Stimulated activated naive CD8-positive, alpha-beta T cell treated with anti-CD3 and anti-CD28 coated beads, Interleukin-15, amount 100 ng/mL, for 72 hours (primary cell): Measurements from ENCODE around the gene FRMD8.
A peak's percentile ranks its signal among the peaks of the same experiment; 100 is the strongest.

Source experiments
- ATAC-seq: fragments of 150-1000 bp; cut with Tn5 transposase; 2 replicates; pipeline ENCODE4 v1.10.0; 2021; ENCODE audit warnings: mild to moderate bottlenecking, moderate library complexity
- DNase-seq, 2 donors: peaks; one replicate each; pipeline ENCODE4 v3.0.0; 2021 to 2022
- H3K27ac Mint-ChIP-seq, 2 donors: one replicate each; pipeline ENCODE4 v1.8.0; 2022; ENCODE audit warnings: mild to moderate bottlenecking in 2 of 2, mixed read lengths in 2 of 2, moderate library complexity in 2 of 2
- H3K27me3 Mint-ChIP-seq: one replicate; pipeline ENCODE4 v1.8.0; 2022; ENCODE audit warnings: mixed read lengths
- H3K4me1 Mint-ChIP-seq: one replicate; pipeline ENCODE4 v1.8.0; 2022; ENCODE audit warnings: mild to moderate bottlenecking, mixed read lengths
- H3K4me3 Mint-ChIP-seq, 2 donors: one replicate each; pipeline ENCODE4 v1.8.0; 2022; ENCODE audit warnings: mild to moderate bottlenecking in 2 of 2, mixed read lengths in 2 of 2, moderate library complexity in 1 of 2
- H3K9me3 Mint-ChIP-seq, 2 donors: one replicate each; pipeline ENCODE4 v1.8.0; 2022; ENCODE audit warnings: mixed read lengths in 2 of 2

The FRMD8 gene

GRCh38 chr11:65396769-65397745, 10.6 kb downstream of the FRMD8 start:
- peaks cover 31% of the 10 kb centered on the region for H3K4me1 Mint-ChIP-seq
- H3K27ac Mint-ChIP-seq = peak overlapping the region; percentile 54 to 81

GRCh38 chr11:65398362-65398910, 12.0 kb downstream of the FRMD8 start:
- H3K27me3 Mint-ChIP-seq = no peaks in the 10 kb centered on the region
- no peak for ATAC-seq
- no peaks in the 10 kb centered on the region for H3K9me3 Mint-ChIP-seq
- H3K4me3 Mint-ChIP-seq = no peak overlapping the region
- DNase-seq = no peak
- peak overlapping the region; percentile 25 to 78 for H3K27ac Mint-ChIP-seq
- peaks cover 26% of the 10 kb centered on the region for H3K4me1 Mint-ChIP-seq

More at GRCh38 chr11:65396769-65397745, 10.6 kb downstream of the FRMD8 start:
- no peaks in the 10 kb centered on the region for H3K9me3 Mint-ChIP-seq
- H3K4me3 Mint-ChIP-seq = no peak overlapping the region
- DNase-seq (no peak), ATAC-seq (no peak)
- no peaks in the 10 kb centered on the region for H3K27me3 Mint-ChIP-seq

DNA sequence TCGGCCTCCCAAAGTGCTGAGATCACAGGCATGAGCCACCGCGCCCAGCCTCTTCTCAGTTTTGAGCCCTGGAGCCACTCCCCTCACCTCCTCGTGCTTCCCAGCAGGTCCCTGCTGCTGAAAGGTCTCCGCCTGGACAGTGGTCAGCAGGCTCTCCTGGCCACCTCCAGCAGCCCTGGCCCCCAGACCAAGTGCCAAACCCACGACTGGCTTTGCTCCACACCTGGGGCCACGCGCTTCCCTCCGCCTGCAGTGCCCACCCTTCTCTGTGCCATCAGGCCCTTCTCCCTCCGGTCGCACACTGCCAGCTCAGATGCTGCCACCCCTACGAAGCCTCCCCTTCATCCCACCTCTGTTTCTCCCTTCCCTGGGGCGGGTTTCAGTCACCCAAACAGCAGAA, 12.8 kb downstream of the FRMD8 start:
- Mint-ChIP-seq H3K27ac (no peak overlapping the region), H3K9me3 (no peaks in the 10 kb centered on the region), H3K4me1 (peaks cover 26% of the 10 kb centered on the region), H3K27me3 (no peaks in the 10 kb centered on the region), H3K4me3 (no peak overlapping the region)
- DNase-seq = no peak
- no peak for ATAC-seq

DNA sequence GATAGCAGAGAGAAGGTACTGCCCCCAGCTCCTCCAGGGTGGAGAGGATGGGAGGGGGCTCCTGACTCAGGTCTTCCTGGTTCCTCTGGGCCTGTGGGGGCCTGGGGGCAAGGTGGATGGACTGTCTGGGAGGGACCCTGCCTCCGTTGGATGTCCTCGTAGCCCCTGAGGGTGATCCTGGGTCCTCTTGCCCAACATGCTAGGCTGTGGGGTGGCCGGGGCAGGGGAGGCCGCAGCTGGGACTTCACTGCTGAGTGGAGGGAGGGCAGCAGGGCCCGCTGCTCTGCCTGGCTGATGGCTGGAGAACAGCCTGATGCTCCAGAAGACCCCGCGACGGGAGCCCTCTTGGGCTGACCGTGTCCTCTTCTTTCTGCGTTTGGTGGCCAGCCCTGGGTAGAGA, 13.4 kb downstream of the FRMD8 start:
- Mint-ChIP-seq H3K4me1 (peaks cover 26% of the 10 kb centered on the region), H3K27ac (no peak overlapping the region), H3K27me3 (no peaks in the 10 kb centered on the region), H3K4me3 (no peak overlapping the region), H3K9me3 (no peaks in the 10 kb centered on the region)
- DNase-seq (no peak), ATAC-seq (no peak)

- no peak for DNase-seq
- Mint-ChIP-seq H3K4me3 (no peak overlapping the region), H3K4me1 (peaks cover 26% of the 10 kb centered on the region), H3K27me3 (no peaks in the 10 kb centered on the region), H3K9me3 (no peaks in the 10 kb centered on the region), H3K27ac (peak overlapping the region in 1 of 2 donors; percentile 44)
- ATAC-seq = no peak
Observed at GRCh38 chr11:65400307-65401072, 14.1 kb downstream of the FRMD8 start.

DNA sequence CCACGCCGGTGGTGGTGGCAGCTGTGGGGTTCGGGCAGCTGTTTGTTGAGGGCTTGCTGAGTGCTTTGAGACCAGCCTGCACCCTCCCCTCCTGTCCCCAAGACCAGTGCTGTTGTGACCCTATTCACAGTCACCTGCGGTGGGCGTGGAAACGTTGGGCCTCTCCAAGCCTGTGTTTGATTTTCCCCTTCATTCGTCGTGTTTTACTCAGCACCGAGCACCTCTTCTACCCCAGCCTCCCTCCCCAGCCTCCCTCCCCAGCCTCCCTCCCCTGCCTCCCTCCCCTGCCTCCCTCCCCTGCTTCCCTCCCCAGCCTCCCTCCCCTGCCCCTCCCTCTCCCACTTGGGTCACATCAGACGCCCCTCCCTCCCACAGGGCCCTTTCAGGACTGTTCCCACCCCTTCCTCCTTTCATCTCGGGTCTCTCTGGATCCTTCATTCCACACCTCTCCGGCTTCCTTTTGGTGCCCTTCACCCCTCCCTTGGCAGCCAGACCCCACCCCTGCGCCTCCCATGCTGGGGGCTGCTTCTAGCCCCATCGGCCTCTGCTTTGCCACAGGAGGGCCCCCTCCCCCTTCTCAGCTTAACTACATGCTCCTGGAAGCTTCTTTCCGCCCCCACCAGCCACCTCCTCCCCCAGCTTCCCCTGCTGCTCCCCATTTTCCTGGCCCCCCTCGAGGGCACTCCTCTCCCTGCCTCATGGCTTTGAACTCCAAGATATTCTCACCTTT, 14.8 kb downstream of the FRMD8 start:
- ATAC-seq (no peak), DNase-seq (no peak)
- peaks cover 21% of the 10 kb centered on the region for H3K4me1 Mint-ChIP-seq
- H3K27me3 Mint-ChIP-seq = no peaks in the 10 kb centered on the region
- no peaks in the 10 kb centered on the region for H3K9me3 Mint-ChIP-seq
- no peak overlapping the region for H3K27ac Mint-ChIP-seq
- no peak overlapping the region for H3K4me3 Mint-ChIP-seq

DNA sequence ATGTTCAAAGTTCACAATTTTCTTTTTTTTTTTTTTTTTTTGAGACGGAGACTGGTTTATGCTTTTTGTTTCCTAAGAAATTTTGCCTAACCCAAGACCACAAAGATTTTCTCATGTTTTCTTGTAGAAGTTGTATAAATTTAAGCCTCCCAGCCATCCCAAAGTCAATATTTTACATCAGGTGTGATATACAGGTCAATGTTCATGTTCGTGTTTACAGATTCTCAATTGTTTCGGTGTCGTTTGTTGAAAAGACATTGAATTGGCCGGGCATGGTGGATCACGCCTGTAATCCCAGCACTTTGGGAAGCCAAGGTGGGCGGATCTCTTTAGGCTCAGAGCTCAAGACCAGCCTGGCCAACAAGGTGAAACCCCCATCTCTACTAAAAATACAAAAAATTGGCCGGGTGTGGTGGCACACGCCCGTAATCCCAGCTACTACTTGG, 15.4 kb downstream of the FRMD8 start:
- Mint-ChIP-seq H3K4me1 (peaks cover 21% of the 10 kb centered on the region), H3K27ac (no peak overlapping the region), H3K27me3 (no peaks in the 10 kb centered on the region), H3K9me3 (no peaks in the 10 kb centered on the region), H3K4me3 (no peak overlapping the region)
- ATAC-seq (no peak), DNase-seq (no peak)

DNA sequence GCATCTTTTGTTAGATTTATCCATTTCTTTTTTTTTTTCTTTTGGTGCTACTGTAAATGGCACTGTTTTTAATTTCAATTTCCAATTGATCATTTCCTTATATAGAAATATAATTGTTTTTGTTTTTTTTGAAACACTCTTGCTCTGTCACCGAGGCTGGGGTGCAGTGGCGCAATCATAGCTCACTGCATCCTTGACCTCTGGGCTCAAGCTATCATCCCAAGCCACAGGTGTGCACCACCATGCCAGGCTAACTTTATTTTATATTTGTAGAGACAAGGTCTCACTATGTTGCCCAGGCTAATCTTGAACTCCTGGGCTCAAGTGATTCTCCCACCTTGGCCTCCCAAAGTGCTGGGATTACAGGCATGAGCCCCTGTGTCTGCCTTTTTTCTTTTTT, 16.4 kb downstream of the FRMD8 start:
- DNase-seq (no peak), ATAC-seq (no peak)
- no peak overlapping the region for H3K4me3 Mint-ChIP-seq
- no peaks in the 10 kb centered on the region for H3K9me3 Mint-ChIP-seq
- peaks cover 21% of the 10 kb centered on the region for H3K4me1 Mint-ChIP-seq
- no peak overlapping the region for H3K27ac Mint-ChIP-seq
- no peaks in the 10 kb centered on the region for H3K27me3 Mint-ChIP-seq

DNA sequence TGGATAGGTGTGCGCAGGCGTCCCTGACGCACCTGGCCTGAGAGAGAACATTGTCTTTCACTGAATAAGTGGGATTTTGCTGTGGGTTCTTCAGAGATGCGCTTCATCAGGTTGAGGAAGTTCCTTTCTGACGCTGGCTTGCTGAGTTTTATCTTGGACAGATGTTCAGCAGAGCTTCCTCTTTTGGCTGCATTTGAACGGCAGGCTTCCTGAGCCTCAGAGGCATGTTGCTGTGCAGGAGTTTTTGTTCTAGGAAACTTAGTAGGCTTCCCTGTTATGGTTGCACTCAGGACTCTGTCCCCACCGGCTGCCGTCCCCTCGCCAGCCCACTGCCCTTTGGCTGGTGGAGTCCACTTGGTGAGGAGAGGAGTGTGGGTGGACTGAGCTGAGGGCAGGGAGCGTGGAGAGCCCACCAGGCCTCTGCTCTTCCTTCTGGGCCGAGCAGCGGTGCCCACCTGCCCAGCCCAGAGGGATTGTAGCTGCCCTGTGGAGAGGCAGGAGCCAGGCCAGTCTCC, 17.2 kb downstream of the FRMD8 start:
- Mint-ChIP-seq H3K27me3 (no peaks in the 10 kb centered on the region), H3K9me3 (no peaks in the 10 kb centered on the region), H3K4me1 (peaks cover 21% of the 10 kb centered on the region), H3K4me3 (no peak overlapping the region), H3K27ac (no peak overlapping the region)
- ATAC-seq (no peak), DNase-seq (no peak)

GRCh38 chr11:65404210-65404609, 17.8 kb downstream of the FRMD8 start:
- ATAC-seq (no peak), DNase-seq (no peak)
- H3K27ac Mint-ChIP-seq = no peak overlapping the region
- H3K27me3 Mint-ChIP-seq = no peaks in the 10 kb centered on the region
- H3K9me3 Mint-ChIP-seq = no peaks in the 10 kb centered on the region
- H3K4me3 Mint-ChIP-seq = no peak overlapping the region
- peaks cover 21% of the 10 kb centered on the region for H3K4me1 Mint-ChIP-seq

GRCh38 chr11:65404638-65405339, 18.4 kb downstream of the FRMD8 start:
- no peak overlapping the region for H3K27ac Mint-ChIP-seq

GRCh38 chr11:65410936-65411680, 24.7 kb downstream of the FRMD8 start:
- DNase-seq (no peak), ATAC-seq (no peak)
- Mint-ChIP-seq H3K27ac (no peak overlapping the region), H3K27me3 (no peaks in the 10 kb centered on the region), H3K9me3 (no peaks in the 10 kb centered on the region), H3K4me1 (peaks cover 15% of the 10 kb centered on the region), H3K4me3 (no peak overlapping the region)

More at GRCh38 chr11:65404638-65405339, 18.4 kb downstream of the FRMD8 start:
- DNase-seq = no peak
- Mint-ChIP-seq H3K4me3 (no peak overlapping the region), H3K4me1 (peaks cover 16% of the 10 kb centered on the region), H3K27me3 (no peaks in the 10 kb centered on the region), H3K9me3 (no peaks in the 10 kb centered on the region)
- ATAC-seq = no peak

DNA sequence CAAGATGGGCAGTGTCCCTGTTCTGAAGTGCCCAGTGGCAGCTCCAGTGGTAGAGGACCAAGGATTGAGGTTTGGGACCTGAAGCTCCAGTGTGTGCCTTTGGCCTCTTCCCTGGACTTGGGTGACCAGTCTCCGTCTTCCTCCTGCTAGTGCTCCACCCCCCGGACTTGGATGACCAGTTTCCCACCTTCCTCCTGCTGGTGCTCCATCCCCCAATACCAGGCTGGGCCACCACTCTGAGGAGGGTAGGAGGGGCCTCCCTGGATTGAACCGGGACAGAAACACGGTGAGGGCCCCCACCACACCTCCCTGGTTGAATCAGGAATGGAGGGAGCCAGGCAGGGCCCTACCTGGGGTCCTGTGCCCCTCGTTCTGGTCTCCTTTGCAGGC, 25.2 kb downstream of the FRMD8 start:
- no peaks in the 10 kb centered on the region for H3K27me3 Mint-ChIP-seq
- ATAC-seq (no peak), DNase-seq (no peak)
- no peaks in the 10 kb centered on the region for H3K9me3 Mint-ChIP-seq
- peaks cover 20% of the 10 kb centered on the region for H3K4me1 Mint-ChIP-seq
- H3K4me3 Mint-ChIP-seq = no peak overlapping the region
- no peak overlapping the region for H3K27ac Mint-ChIP-seq
